HUDEP-2 (cell line): ENCODE data around the gene YEATS4.

Experiments used
- DNase-seq, 76 experiments: peaks; one replicate each; lab custom pipeline; 2025; ENCODE audit not compliant: unreplicated experiment in 76 of 76; lab: John Stamatoyannopoulos, UW

Gene YEATS4

GRCh38 chr12:69388371-69388770 is 28.8 kb downstream of the YEATS4 start:
- DNase-seq, result peak in 7 of 76 experiments; percentile 1 to 15 (median 4)

DNA sequence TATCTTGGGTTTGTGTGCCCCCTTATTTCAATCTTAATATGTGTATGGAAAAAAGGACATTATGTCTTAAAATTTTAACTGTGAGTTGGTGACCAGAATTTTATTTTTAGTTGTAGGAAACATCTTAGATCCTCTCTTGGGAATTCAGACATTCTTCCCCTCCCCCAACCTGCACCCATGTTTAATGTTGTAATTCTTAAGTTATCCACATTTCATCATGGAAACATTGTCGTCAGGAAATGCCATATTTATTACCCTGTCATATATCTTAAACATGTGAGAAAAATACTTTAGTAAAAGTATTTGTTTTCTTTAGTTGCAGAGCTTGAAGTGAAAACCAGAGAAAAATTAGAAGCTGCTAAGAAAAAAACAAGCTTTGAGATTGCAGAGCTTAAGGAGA is 30.3 kb downstream of the YEATS4 start:
- DNase-seq, result no peak

- no peak for DNase-seq
These were observed 32.8 kb downstream of the YEATS4 start for GRCh38 chr12:69392179-69392928.

DNA sequence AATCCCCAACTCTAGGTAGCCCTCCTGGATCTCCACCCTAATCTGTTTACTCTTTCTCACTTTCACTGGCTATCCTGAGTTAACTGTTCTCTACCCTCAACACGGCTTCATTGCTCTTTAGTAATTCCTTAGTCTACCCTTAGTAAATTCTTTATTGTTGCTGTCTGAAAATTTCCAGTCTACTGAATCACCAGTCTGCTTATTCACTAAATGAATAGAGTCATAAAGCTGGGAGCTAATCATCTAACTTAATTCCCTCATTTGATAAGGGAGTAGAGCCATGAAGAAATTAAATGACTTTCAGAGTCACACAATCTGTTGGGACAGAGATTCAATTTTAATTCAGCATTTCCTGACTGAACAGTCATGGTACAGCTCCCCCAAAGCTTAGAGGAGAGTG is 36.5 kb downstream of the YEATS4 start:
- DNase-seq, result no peak

- DNase-seq, result no peak
These were observed 37.4 kb downstream of the YEATS4 start for GRCh38 chr12:69396963-69397362.

DNA sequence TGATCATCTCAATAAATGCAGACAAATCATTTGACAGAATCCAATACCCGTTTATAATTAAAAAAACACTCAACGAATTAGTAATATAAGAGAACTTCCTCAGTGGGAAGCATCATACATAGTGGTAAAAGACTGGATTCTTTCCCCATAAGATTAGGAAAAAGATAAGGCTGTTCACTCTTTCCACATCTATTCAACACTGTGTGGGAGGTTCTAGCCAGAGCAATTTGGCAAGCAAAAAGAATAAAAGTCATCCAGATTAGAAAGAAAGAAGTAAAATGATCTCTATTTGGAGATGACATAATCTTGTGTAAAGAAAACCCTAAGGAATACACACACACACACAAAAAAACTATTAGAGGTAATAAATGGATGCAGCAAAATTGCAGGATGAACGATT is 38.4 kb downstream of the YEATS4 start:
- no peak for DNase-seq

DNA sequence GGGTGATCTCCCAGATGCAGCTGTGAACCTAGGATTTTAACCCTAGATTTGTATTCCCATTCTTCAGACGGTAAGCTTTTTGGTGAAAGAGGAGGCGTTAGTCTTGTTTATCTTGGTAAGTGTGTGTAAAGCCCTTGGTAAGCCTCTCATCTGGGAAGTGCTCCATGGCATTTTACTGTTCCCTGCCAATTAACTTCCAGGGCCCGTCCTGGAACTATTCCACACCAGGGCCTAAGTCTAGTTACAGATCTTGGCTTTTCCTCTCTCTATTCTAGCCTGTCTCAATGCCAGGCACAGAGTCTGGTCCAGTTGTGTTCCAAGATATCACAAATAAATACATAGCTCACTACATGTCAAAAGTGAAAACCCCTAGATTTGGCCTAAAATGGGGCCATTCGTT is 42.4 kb downstream of the YEATS4 start:
- no peak for DNase-seq

DNA sequence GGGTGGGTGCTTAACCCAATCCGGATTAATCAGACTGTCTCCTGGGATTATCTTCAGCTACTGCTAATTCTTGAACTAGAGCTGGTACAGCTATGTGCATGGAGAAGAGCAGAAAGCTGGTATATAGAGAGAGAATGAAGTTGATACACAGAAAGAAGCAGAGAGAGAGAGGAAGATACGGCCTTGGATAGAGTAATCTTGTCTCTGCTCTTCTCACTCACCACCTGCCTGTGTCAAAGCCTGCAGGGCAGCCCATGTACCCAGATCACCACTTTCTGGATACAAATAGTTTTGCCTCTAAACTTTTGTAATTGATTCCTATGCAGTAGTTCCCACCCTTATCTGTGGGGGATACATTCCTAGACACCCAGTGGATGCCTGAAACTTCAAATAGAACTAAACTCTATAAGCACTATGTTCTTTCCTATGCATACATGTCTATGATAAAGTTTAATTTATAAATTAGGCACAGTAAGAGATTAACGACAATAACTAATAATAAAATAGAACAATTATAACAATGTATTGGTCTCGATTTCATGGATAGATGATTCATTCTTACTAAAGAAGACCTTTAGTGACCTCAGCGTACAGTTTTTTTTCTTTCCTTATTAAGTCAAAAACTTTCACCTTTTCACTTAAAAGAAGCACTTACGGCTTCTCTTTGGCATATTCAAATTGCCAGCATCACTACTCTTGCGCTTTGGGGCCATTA is 45.5 kb downstream of the YEATS4 start:
- DNase-seq, result no peak

- no peak for DNase-seq
These were observed 46.0 kb downstream of the YEATS4 start for GRCh38 chr12:69405566-69405865.

- DNase-seq, result no peak
These were observed 46.7 kb downstream of the YEATS4 start for GRCh38 chr12:69406217-69406616.

- DNase-seq, result no peak
These were observed 51.0 kb downstream of the YEATS4 start for GRCh38 chr12:69410571-69410970.

- DNase-seq, result no peak
These were observed 53.1 kb downstream of the YEATS4 start for GRCh38 chr12:69412655-69413054.

DNA sequence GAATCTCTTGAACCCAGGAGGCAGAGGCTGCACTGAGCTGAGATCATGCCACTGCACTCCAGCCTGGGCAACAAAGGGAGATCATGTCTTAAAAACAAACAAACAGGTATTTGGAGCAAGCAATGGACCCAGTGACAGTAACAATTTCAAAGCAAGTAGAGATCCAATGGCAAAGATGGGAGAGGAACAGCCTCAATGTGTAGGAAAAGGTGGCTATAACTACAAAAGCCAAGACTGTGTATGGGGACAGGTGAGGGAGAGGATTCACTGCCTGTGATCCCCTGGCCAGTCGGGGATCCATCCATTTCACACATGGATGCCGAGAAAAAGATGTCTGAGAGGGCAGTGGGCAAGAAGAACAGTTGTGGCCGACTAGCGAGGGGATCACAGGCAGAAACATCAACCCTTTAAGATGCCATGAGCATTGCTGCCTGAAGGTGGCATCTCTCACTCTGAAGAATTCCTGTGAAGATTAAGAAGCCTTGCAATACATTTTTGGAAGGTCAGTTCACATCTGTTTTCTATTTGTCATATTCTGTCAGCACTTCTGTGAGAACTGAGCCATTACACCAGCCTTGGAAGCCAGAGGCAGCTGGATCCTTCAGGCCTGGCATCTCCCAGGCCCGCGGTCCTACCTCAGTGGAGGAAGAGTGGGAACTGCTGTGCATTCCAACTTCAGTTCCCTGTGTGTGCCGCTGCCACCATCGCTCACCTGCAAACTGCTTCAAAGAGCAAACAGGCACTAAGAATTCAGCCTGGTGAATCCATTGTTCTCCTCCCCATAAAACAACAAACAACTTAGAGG is 56.1 kb downstream of the YEATS4 start:
- DNase-seq, result peak in 33 of 76 experiments; percentile 2 to 45 (median 17)

- no peak for DNase-seq
These were observed 57.7 kb downstream of the YEATS4 start for GRCh38 chr12:69417231-69417630.

DNA sequence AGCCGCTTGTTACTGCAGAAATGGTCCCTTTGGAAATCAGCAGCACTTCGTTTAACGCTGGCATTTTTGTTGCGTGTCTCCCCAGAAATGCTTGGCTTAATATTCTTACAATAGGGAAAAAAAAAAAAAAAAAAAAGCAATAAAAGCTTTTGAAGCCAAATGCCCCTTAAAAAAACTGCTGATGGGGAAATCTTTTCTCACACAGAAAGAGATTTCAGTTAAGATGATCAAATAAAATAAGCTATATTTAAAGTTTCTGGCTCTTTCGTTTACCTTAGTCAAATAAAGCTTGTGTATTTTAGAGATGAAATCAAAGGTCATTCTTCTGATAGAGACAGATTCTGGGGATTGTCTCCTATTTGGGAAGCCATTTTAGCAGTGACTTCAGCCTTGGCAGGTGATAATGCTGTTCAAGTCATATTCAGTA is 58.2 kb downstream of the YEATS4 start:
- DNase-seq, result no peak

- DNase-seq, result no peak
These were observed 60.2 kb downstream of the YEATS4 start for GRCh38 chr12:69419701-69420100.

GRCh38 chr12:69421548-69421947 is 62.0 kb downstream of the YEATS4 start:
- DNase-seq, result no peak

GRCh38 chr12:69423037-69423905 is 63.7 kb downstream of the YEATS4 start:
- no peak for DNase-seq

GRCh38 chr12:69425417-69425816 is 65.9 kb downstream of the YEATS4 start:
- peak in 2 of 76 experiments; percentile 4 for DNase-seq

- DNase-seq, result no peak
These were observed 69.0 kb downstream of the YEATS4 start for GRCh38 chr12:69428351-69429073.
